Nephron progenitor cell (in vitro differentiated cells): Measurements from ENCODE around the gene AIMP2.
"Not testable (repeated sequence)": the region's sequence is repeated elsewhere in the genome, so short reads cannot be mapped to it uniquely, and the experiment has no call there.

Experiments
- DNase-seq: peaks from one replicate; pipeline ENCODE4 v3.0.0; 2021
- H3K27ac Mint-ChIP-seq: 2 replicates; pipeline ENCODE4 v1.8.0; 2021; ENCODE audit warnings: mild to moderate bottlenecking, moderate library complexity, mixed read lengths
- H3K27me3 Mint-ChIP-seq: 2 replicates; pipeline ENCODE4 v1.8.0; 2021; ENCODE audit warnings: mild to moderate bottlenecking, low read depth, mixed read lengths; ENCODE audit not compliant: poor library complexity
- H3K36me3 Mint-ChIP-seq: 2 replicates; pipeline ENCODE4 v1.8.0; 2021; ENCODE audit warnings: low read depth, mixed read lengths
- H3K4me1 Mint-ChIP-seq: 2 replicates; pipeline ENCODE4 v1.8.0; 2021; ENCODE audit warnings: mixed read lengths
- H3K4me3 Mint-ChIP-seq: 2 replicates; pipeline ENCODE4 v1.8.0; 2021; ENCODE audit warnings: mild to moderate bottlenecking, moderate library complexity, mixed read lengths
- H3K9me3 Mint-ChIP-seq: 2 replicates; pipeline ENCODE4 v1.8.0; 2021; ENCODE audit warnings: mild to moderate bottlenecking, moderate library complexity, mixed read lengths
- CTCF ChIP-seq: fragments of 200-600 bp; sonication (generic); IDR thresholded peaks from 2 replicates; pipeline ENCODE4 v1.5.0; 2021; ENCODE audit warnings: antibody characterized with exemption

AIMP2 gene

GRCh38 chr7:6007386-6007785 lies 1.7 kb upstream of the AIMP2 start:
- Mint-ChIP-seq H3K9me3 (no peaks in the 10 kb centered on the region), H3K4me1 (peaks cover 23% of the 10 kb centered on the region), H3K27ac (no peak overlapping the region), H3K4me3 (peak overlapping the region; percentile 83), H3K27me3 (no peaks in the 10 kb centered on the region), H3K36me3 (peaks cover 8% of the 10 kb centered on the region)
- no peak for TF ChIP-seq CTCF
- no peak for DNase-seq

- H3K27ac Mint-ChIP-seq, H3K27me3 Mint-ChIP-seq, H3K36me3 Mint-ChIP-seq: not testable (repeated sequence)
These were observed 1.1 kb upstream of the AIMP2 start for GRCh38 chr7:6007835-6008590.

GRCh38 chr7:6010370-6010769 lies 1.3 kb downstream of the AIMP2 start:
- not testable (repeated sequence) for DNase-seq, H3K9me3 Mint-ChIP-seq, H3K27me3 Mint-ChIP-seq
- Mint-ChIP-seq H3K4me1 (peaks cover 23% of the 10 kb centered on the region), H3K36me3 (peaks cover 19% of the 10 kb centered on the region), H3K27ac (peak overlapping the region; percentile 94), H3K4me3 (peak overlapping the region; percentile 85)

More at GRCh38 chr7:6007835-6008590, 1.1 kb upstream of the AIMP2 start:
- H3K4me3 Mint-ChIP-seq, result peak overlapping the region; percentile 83
- DNase-seq, H3K9me3 Mint-ChIP-seq: not testable (repeated sequence)
- peaks cover 23% of the 10 kb centered on the region for H3K4me1 Mint-ChIP-seq

GRCh38 chr7:6011541-6011940 lies 2.5 kb downstream of the AIMP2 start:
- Mint-ChIP-seq H3K4me1 (peaks cover 23% of the 10 kb centered on the region), H3K4me3 (no peak overlapping the region), H3K9me3 (no peaks in the 10 kb centered on the region), H3K27ac (peak overlapping the region; percentile 76), H3K36me3 (peaks cover 22% of the 10 kb centered on the region), H3K27me3 (no peaks in the 10 kb centered on the region)
- DNase-seq, result no peak
- TF ChIP-seq CTCF, result no peak

- H3K9me3 Mint-ChIP-seq, result no peaks in the 10 kb centered on the region
- TF ChIP-seq CTCF, result no peak
- peaks cover 19% of the 10 kb centered on the region for H3K4me1 Mint-ChIP-seq
- H3K27me3 Mint-ChIP-seq, result no peaks in the 10 kb centered on the region
- peak overlapping the region; percentile 31 for H3K27ac Mint-ChIP-seq
- H3K4me3 Mint-ChIP-seq, result no peak overlapping the region
- peaks cover 30% of the 10 kb centered on the region for H3K36me3 Mint-ChIP-seq
- no peak for DNase-seq
These were observed 3.5 kb downstream of the AIMP2 start for GRCh38 chr7:6012355-6013104.

- peak overlapping the region; percentile 73 for H3K27ac Mint-ChIP-seq
- peaks cover 5% of the 10 kb centered on the region for H3K4me1 Mint-ChIP-seq
- no peak for TF ChIP-seq CTCF
- H3K4me3 Mint-ChIP-seq, result no peak overlapping the region
- H3K9me3 Mint-ChIP-seq, result no peaks in the 10 kb centered on the region
- no peaks in the 10 kb centered on the region for H3K27me3 Mint-ChIP-seq
- peaks cover 62% of the 10 kb centered on the region for H3K36me3 Mint-ChIP-seq
- no peak for DNase-seq
These were observed 7.0 kb downstream of the AIMP2 start for GRCh38 chr7:6015917-6016652.
